K562 (cell line): ENCODE results near the gene RIMS3. TPM values are rescaled to one million over a fixed set of nuclear protein-coding genes. Genes with fewer than 3 reads are reported as not detected.

Source experiments
- ATAC-seq: fragments of 200-7000 bp; cut with Tn5 transposase; 3 replicates; pipeline ENCODE4 v1.9.1; 2020; ENCODE audit warnings: moderate library complexity
- BruUV-seq: library from RNA; stranded (reverse); fragments of 400-500 nt; replicated peaks from 2 replicates; lab custom pipeline; 2021; lab: Mats Ljungman, UMichigan
- CTCF ChIA-PET: fragments of 300-600 bp; formaldehyde crosslinking; extraction: SDS; loops from one replicate; lab custom pipeline; 2021; ENCODE audit warnings: low intra/inter-chr PET ratio; lab: Yijun Ruan, JAX
- POLR2A ChIA-PET: fragments of 300-600, 350-650 bp; sonication (Branson Sonifier 250); formaldehyde crosslinking; extraction: SDS; loops from one replicate; lab custom pipeline; 2021; ENCODE audit warnings: antibody characterized with exemption, inconsistent platforms; lab: Yijun Ruan, JAX
- DNase-seq, 4 experiments: peaks; one replicate each; pipeline versions ENCODE4 v3.0.0 to v3.0.0-alpha.2; 2011 to 2018; ENCODE audit warnings: low spot score in 3 of 4, mixed read lengths in 3 of 4; ENCODE audit errors: extremely low read depth in 1 of 4
- FAIRE-seq: peaks from 2 replicates; lab custom pipeline; 2011; peaks lifted over from hg19 to GRCh38; lab: Jason Lieb, UNC
- H2AFZ ChIP-seq: 2 replicates; pipeline ENCODE4 v1.6.0; 2011; ENCODE audit warnings: low read depth, low read length, control low read depth, inconsistent platforms
- H3K27ac ChIP-seq: fragments of 200-600 bp; 3 replicates; pipeline ENCODE4 v1.8.0; 2011; ENCODE audit warnings: low read depth, mild to moderate bottlenecking, control low read depth, inconsistent platforms, low read length, moderate library complexity, mixed read lengths; ENCODE audit errors: extremely low read depth
- H3K27me3 ChIP-seq, 2 experiments: fragments of 300-600 bp in 1 of 2; 2 replicates in 1 of 2; 3 replicates in 1 of 2; pipeline versions ENCODE4 v1.6.0 to v1.8.0; 2011; ENCODE audit warnings: inconsistent platforms in 2 of 2, low read length in 2 of 2, mild to moderate bottlenecking in 1 of 2, mixed read lengths in 1 of 2, moderate library complexity in 1 of 2; ENCODE audit not compliant: control insufficient read depth in 2 of 2, insufficient read depth in 2 of 2
- H3K36me3 ChIP-seq: fragments of 300-600 bp; 3 replicates; pipeline ENCODE4 v1.8.0; 2011; ENCODE audit warnings: mild to moderate bottlenecking, low read length, inconsistent platforms; ENCODE audit not compliant: control insufficient read depth, insufficient read depth
- H3K4me1 ChIP-seq, 2 experiments: fragments of 200-600 bp in 1 of 2; replicated peaks in 1 of 2; 2 replicates in 1 of 2; 3 replicates in 1 of 2; pipeline versions ENCODE4 v1.5.1 to v1.8.0; 2011; ENCODE audit warnings: inconsistent platforms in 2 of 2, low read length in 2 of 2, mild to moderate bottlenecking in 1 of 2, mixed read lengths in 1 of 2, moderate library complexity in 1 of 2; ENCODE audit not compliant: control insufficient read depth in 2 of 2, insufficient read depth in 2 of 2
- H3K4me2 ChIP-seq: 2 replicates; pipeline ENCODE4 v1.6.1; 2011; ENCODE audit warnings: low read length, control low read depth, inconsistent platforms, mixed read lengths; ENCODE audit not compliant: insufficient read depth
- H3K4me3 ChIP-seq: fragments of 200-600 bp; sonication (generic), shearing (Covaris generic); 2 replicates; pipeline ENCODE4 v1.5.1; 2016; ENCODE audit warnings: control low read depth, inconsistent platforms
- H3K79me2 ChIP-seq: fragments of 200-600 bp; 3 replicates; pipeline ENCODE4 v1.8.0; 2011; ENCODE audit warnings: low read length, inconsistent platforms; ENCODE audit not compliant: control insufficient read depth, insufficient read depth
- H3K9ac ChIP-seq, 2 experiments: 2 replicates each; pipeline versions ENCODE4 v1.6.0 to v1.6.1; 2011; ENCODE audit warnings: low read depth in 2 of 2, low read length in 2 of 2, control low read depth in 1 of 2, inconsistent platforms in 1 of 2, mild to moderate bottlenecking in 1 of 2, mixed read lengths in 1 of 2; ENCODE audit not compliant: insufficient read depth in 1 of 2
- H3K9me1 ChIP-seq: one replicate; pipeline ENCODE4 v1.6.0; 2011; ENCODE audit warnings: inconsistent platforms, mild to moderate bottlenecking, low read length, moderate library complexity; ENCODE audit not compliant: control insufficient read depth, insufficient read depth
- H3K9me3 ChIP-seq: replicated peaks from 2 replicates; pipeline ENCODE4 v1.5.1; 2011; ENCODE audit warnings: low read depth, low read length, inconsistent platforms; ENCODE audit not compliant: control insufficient read depth, insufficient read depth
- H4K20me1 ChIP-seq: replicated peaks from 2 replicates; pipeline ENCODE4 v1.6.1; 2011; ENCODE audit warnings: low read length, inconsistent platforms, mixed read lengths; ENCODE audit not compliant: control insufficient read depth, insufficient read depth
- BHLHE40 ChIP-seq: IDR thresholded peaks from 2 replicates; pipeline ENCODE4 v1.6.1; 2011; ENCODE audit warnings: low read length, improper control_type of control experiment
- COPS2 ChIP-seq: fragments of 450-650 bp; conservative IDR thresholded peaks from 2 replicates; pipeline ENCODE4 v1.6.1; 2016; ENCODE audit warnings: mild to moderate bottlenecking, moderate library complexity
- DIDO1 ChIP-seq: fragments of 450-650 bp; IDR thresholded peaks from 2 replicates; pipeline ENCODE4 v1.6.1; 2016; ENCODE audit warnings: low read depth, missing biosample characterization, missing genetic modification characterization
- ELF2 ChIP-seq: fragments of 250-450 bp; sonication (Bioruptor Pico); IDR thresholded peaks from 2 replicates; pipeline ENCODE4 v1.5.0; 2021; ENCODE audit warnings: mild to moderate bottlenecking
- HDAC3 ChIP-seq: fragments of 450-650 bp; IDR thresholded peaks from 2 replicates; pipeline ENCODE4 v1.6.1; 2018; ENCODE audit warnings: borderline replicate concordance, mild to moderate bottlenecking, moderate library complexity; ENCODE audit not compliant: partially characterized antibody
- HNRNPL ChIP-seq: fragments of 200-400 bp; formaldehyde crosslinking; IDR thresholded peaks from 2 replicates; pipeline ENCODE4 v1.6.1; 2017; ENCODE audit warnings: low read depth, mild to moderate bottlenecking, low read length
- HNRNPUL1 ChIP-seq: fragments of 200-400 bp; formaldehyde crosslinking; IDR thresholded peaks from 2 replicates; pipeline ENCODE4 v1.6.1; 2017; ENCODE audit warnings: low read length
- KLF16 ChIP-seq: IDR thresholded peaks from 2 replicates; pipeline ENCODE4 v1.6.1; 2016; ENCODE audit warnings: antibody characterized with exemption
- NCOA4 ChIP-seq: fragments of 450-650 bp; IDR thresholded peaks from 2 replicates; pipeline ENCODE4 v1.6.1; 2018; ENCODE audit warnings: mild to moderate bottlenecking; ENCODE audit not compliant: partially characterized antibody
- NFYB ChIP-seq: IDR thresholded peaks from 2 replicates; pipeline ENCODE4 v1.6.1; 2011; ENCODE audit warnings: mild to moderate bottlenecking, moderate library complexity; ENCODE audit not compliant: insufficient read length; ENCODE audit errors: extremely low read depth
- RBFOX2 ChIP-seq: fragments of 200-400 bp; formaldehyde crosslinking; IDR thresholded peaks from 2 replicates; pipeline ENCODE4 v1.6.1; 2017; ENCODE audit warnings: low read depth, mild to moderate bottlenecking, low read length, moderate library complexity
- TRIM24 ChIP-seq, 2 experiments: fragments of 450-650 bp; IDR thresholded peaks; 2 replicates each; pipeline ENCODE4 v1.6.1; 2016
- XRCC3 ChIP-seq: fragments of 450-650 bp; IDR thresholded peaks from 2 replicates; pipeline ENCODE4 v1.6.1; 2017; ENCODE audit warnings: mild to moderate bottlenecking, moderate library complexity
- ZNF263 ChIP-seq: sonication (generic); formaldehyde crosslinking; IDR thresholded peaks from 2 replicates; pipeline ENCODE4 v1.8.0; 2022; ENCODE audit warnings: mild to moderate bottlenecking, missing genetic modification reagents, borderline replicate concordance
- WGBS: fragments of 100-300 bp; shearing (Covaris generic); methylation state at CpG from one replicate; pipeline ENCODE4 v1.1.6; 2016; ENCODE audit warnings: low coverage, mixed read lengths; ENCODE audit not compliant: insufficient coverage; ENCODE audit errors: missing lambda C conversion rate; 5-methylcytosine and 5-hydroxymethylcytosine counted together
- in situ Hi-C: fragments of 300-500 bp; cut with MboI; formaldehyde crosslinking; loops from 4 replicates; pipeline ENCODE4 v1.15.0; 2018; ENCODE audit warnings: inconsistent platforms, mixed read lengths
- intact Hi-C: fragments of 100-400 bp; cut with micrococcal nuclease; formaldehyde crosslinking; loops from 2 replicates; pipeline ENCODE4 v1.14.2; 2022
- polyA plus RNA-seq, 8 experiments: library from polyadenylated mRNA; depleted of rRNA in 4 of 8; stranded (reverse) in 5 of 8; unstranded in 3 of 8; fragments of >200 nt; fragmentation: Nextera tagmentation in 2 of 8; fragmentation: Illumina TruSeq in 1 of 8; extraction: Ambion mirVana in 2 of 8; extraction: Trizol in 1 of 8; gene quantifications; 2 replicates each; pipeline versions ENCODE4 v1.2.1 to v1.2.3, GENCODE V29; 2011 to 2014; ENCODE audit warnings: inconsistent platforms in 1 of 8, missing spikeins in 1 of 8
- total RNA-seq, 7 experiments: library from RNA; depleted of rRNA in 6 of 7; stranded (reverse); fragments of >200 nt in 6 of 7; fragmentation: Illumina TruSeq in 2 of 7; extraction: Trizol in 2 of 7; gene quantifications; 2 replicates each; pipeline versions ENCODE4 v1.2.1 to v1.2.3, GENCODE V29; 2011 to 2021; ENCODE audit warnings: low replicate concordance in 1 of 7
- TF ChIP-seq, protein P1 (sequence below): fragments of 250-450 bp; sonication (Bioruptor Pico); IDR thresholded peaks from 2 replicates; pipeline ENCODE4 v1.5.0; 2021; ENCODE audit warnings: mild to moderate bottlenecking, borderline replicate concordance
- TF ChIP-seq, protein P2 (sequence below): fragments of 450-650 bp; IDR thresholded peaks from 2 replicates; pipeline ENCODE4 v1.6.1; 2017; ENCODE audit warnings: antibody characterized with exemption
- TF ChIP-seq, protein P3 (sequence below): sonication (generic); formaldehyde crosslinking; IDR thresholded peaks from 2 replicates; pipeline ENCODE4 v1.8.1; 2022; ENCODE audit warnings: missing genetic modification reagents

The RIMS3 gene
- total and polyA plus RNA-seq, 9 of the 15 experiments (the other 6 are each of a cell fraction or from before 2014, with no cell fraction given): 0.06 to 1.2 (median 0.59) TPM

GRCh38 chr1:40661678-40662077, 3.8 kb downstream of the RIMS3 start:
- BruUV-seq: no TSS peak
- FAIRE-seq: no peak
- DNase-seq: no peak
- Histone ChIP-seq H3K9ac (no peak overlapping the region), H3K27ac (no peak overlapping the region), H2AFZ (no peak overlapping the region), H3K4me3 (no peak overlapping the region), H3K27me3 (peaks cover 8 to 59% of the 10 kb centered on the region in 2 experiments; a peak in 4 of 5 replicates), H4K20me1 (peaks cover 4% of the 10 kb centered on the region; the same call in 1 of the 2 replicates), H3K4me1 (peaks cover 18 to 20% of the 10 kb centered on the region in 2 experiments), H3K4me2 (no peak overlapping the region), H3K9me1 (peaks cover 4% of the 10 kb centered on the region), H3K36me3 (no peaks in the 10 kb centered on the region), H3K9me3 (no peaks in the 10 kb centered on the region), H3K79me2 (no peaks in the 10 kb centered on the region)
- in situ Hi-C loops: no loop called here
- ATAC-seq: no peak
- POLR2A ChIA-PET: interaction anchor here (0.6 to 2.4 kb wide), 5 partner anchors 10 to 32 kb away, joined by 3 to 9 read pairs (median 3); partner anchors contain the start of gene NFYC
- CTCF ChIA-PET: no interaction called here
- intact Hi-C loops: no loop called here
- TF ChIP-seq HDAC3: no peak
- TF ChIP-seq NFYB: no peak
- TF ChIP-seq BHLHE40: no peak
- TF ChIP-seq DIDO1 (tag): no peak
- no peak for TF ChIP-seq XRCC3
- no peak for TF ChIP-seq ZNF263 (CRISPR knock-in tag)
- TF ChIP-seq, protein P1, sequence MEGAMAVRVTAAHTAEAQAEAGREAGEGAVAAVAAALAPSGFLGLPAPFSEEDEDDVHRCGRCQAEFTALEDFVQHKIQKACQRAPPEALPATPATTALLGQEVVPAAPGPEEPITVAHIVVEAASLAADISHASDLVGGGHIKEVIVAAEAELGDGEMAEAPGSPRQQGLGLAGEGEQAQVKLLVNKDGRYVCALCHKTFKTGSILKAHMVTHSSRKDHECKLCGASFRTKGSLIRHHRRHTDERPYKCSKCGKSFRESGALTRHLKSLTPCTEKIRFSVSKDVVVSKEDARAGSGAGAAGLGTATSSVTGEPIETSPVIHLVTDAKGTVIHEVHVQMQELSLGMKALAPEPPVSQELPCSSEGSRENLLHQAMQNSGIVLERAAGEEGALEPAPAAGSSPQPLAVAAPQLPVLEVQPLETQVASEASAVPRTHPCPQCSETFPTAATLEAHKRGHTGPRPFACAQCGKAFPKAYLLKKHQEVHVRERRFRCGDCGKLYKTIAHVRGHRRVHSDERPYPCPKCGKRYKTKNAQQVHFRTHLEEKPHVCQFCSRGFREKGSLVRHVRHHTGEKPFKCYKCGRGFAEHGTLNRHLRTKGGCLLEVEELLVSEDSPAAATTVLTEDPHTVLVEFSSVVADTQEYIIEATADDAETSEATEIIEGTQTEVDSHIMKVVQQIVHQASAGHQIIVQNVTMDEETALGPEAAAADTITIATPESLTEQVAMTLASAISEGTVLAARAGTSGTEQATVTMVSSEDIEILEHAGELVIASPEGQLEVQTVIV: no peak
- TF ChIP-seq, protein P2, sequence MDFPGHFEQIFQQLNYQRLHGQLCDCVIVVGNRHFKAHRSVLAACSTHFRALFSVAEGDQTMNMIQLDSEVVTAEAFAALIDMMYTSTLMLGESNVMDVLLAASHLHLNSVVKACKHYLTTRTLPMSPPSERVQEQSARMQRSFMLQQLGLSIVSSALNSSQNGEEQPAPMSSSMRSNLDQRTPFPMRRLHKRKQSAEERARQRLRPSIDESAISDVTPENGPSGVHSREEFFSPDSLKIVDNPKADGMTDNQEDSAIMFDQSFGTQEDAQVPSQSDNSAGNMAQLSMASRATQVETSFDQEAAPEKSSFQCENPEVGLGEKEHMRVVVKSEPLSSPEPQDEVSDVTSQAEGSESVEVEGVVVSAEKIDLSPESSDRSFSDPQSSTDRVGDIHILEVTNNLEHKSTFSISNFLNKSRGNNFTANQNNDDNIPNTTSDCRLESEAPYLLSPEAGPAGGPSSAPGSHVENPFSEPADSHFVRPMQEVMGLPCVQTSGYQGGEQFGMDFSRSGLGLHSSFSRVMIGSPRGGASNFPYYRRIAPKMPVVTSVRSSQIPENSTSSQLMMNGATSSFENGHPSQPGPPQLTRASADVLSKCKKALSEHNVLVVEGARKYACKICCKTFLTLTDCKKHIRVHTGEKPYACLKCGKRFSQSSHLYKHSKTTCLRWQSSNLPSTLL: no peak
- TF ChIP-seq COPS2: no peak
- no peak for TF ChIP-seq HNRNPL
- no peak for TF ChIP-seq HNRNPUL1
- TF ChIP-seq ELF2 (CRISPR knock-in tag): no peak
- TF ChIP-seq NCOA4: no peak
- TF ChIP-seq RBFOX2: no peak
- no peak for TF ChIP-seq TRIM24 (IDR thresholded peaks at IDR 0.05)
- TF ChIP-seq, protein P3, sequence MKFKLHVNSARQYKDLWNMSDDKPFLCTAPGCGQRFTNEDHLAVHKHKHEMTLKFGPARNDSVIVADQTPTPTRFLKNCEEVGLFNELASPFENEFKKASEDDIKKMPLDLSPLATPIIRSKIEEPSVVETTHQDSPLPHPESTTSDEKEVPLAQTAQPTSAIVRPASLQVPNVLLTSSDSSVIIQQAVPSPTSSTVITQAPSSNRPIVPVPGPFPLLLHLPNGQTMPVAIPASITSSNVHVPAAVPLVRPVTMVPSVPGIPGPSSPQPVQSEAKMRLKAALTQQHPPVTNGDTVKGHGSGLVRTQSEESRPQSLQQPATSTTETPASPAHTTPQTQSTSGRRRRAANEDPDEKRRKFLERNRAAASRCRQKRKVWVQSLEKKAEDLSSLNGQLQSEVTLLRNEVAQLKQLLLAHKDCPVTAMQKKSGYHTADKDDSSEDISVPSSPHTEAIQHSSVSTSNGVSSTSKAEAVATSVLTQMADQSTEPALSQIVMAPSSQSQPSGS (CRISPR knock-in tag): no peak
- no peak for TF ChIP-seq KLF16
- WGBS: 11% methylated on average over 5 of the region's 5 CpGs
